ENCODE results near the gene PLEKHG1.

The PLEKHG1 gene

DNA sequence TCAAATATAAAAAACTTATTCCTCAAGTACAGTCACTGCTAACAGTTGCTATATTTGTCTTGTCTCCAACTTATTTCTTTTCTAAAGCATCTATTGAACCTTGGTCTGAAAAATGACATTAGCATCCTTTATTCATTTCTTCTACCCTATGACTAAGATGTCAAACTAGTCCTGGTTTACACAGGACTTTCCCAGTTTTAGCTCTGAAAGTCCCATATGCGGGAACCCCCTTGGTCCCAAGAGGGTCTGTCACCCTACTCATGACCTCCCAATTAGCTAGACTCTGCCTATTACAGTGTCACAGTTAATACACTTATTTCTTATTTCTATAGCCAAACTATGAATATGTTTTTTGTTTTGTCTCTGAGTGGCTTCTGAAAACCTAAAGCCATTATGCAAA lies 37.1 kb downstream of the PLEKHG1 start:
- DNase-seq (ENCODE audit: insufficient read length, low spot score), result no peak
- peak; percentile 18 for FAIRE-seq

- no peak for FAIRE-seq
- DNase-seq (ENCODE audit: insufficient read length, low spot score), result no peak
These were observed 37.6 kb downstream of the PLEKHG1 start for GRCh38 chr6:150637266-150637665.

DNA sequence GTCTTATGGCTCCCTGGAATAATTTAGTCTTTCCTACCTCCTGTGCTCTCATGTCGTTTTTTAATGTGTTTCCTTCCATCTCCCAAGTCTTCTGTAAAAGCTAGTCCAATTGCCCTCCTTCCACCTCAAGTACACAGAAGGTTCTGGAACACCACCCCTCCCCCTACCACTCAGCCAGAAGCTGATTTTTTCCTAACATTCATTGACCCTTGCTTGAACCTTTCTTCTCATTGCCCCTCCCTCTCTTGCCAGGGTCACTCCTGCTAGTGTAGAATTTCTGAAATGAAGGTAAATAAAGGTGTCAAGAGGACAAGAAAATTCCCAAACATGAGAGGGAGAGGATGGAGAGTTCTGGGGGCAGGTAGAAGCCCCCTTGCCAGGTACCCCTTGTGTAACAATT lies 38.6 kb downstream of the PLEKHG1 start:
- DNase-seq (ENCODE audit: insufficient read length, low spot score), result no peak
- FAIRE-seq, result no peak

DNA sequence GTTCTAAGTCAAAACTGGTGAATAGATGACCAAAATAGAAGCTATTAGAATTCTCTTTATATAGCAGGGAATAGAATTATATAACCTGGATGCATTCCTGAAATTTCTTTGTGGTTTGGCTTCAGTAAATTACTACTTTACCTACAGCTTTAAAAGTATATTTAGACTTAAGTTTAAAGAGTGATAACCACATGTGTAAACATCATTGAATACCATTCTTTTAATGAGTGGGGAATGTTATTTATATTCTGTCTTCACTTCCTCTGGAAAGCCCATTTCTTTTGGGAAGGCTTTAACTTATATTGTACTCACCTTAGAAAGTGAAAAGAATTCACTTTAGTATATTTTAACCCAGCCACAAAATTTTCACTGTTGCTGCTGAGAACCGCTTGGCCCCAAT lies 39.1 kb downstream of the PLEKHG1 start:
- DNase-seq (ENCODE audit: insufficient read length, low spot score) (no peak), FAIRE-seq (peak; percentile 44)

DNA sequence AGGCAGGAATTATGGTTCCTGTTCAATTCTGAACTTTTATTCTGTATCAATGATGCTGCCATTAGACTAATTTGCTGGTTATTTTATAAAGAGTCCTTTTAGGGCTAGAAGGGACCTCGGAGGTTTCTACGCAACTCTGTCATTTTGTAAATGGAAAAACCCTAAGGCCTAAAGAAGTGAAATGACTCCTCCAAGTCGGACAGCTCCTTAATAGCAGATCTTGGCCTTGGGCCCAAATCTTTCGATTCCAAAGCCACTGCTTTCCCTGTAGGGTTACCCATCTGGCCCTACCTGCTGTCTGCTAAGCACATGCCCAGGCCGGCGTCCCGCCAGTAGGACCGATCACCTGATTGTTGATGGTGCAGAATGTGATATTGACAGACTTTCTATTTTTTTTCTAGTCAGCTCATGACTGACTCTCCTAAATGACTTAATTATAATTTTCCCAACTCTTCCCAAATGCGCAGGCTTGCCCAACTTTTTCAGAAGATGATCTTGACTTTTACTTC lies 40.2 kb downstream of the PLEKHG1 start:
- no peak for FAIRE-seq

DNA sequence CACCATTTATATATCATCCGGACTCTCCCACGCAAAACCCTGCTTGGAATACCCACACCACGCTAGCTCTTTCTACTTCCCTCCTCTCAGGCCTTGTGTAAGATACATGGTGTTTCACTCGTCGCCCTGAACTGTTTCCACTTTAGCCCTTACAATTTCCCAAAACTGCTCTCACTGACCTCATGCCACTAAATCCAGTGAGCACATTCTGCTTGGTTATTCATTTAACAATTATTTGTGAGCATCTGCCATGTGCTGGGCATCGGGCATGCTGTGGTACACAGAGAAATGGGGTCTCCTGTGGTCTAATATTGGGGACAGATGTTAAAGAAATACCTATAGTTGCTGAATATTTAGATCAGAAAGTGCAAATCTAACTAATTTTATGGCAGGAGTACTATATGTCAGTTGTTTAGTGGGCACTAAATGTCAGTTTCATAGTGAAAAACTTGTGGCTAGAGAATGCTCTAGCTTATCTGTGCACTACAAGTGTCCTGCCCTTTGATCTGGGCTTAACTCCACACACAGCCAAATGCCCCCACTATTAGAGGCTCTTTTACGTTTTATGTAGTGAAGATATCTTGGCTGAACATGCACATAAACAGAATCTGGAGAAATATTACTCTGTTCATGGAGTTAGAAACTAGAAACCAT lies 41.0 kb downstream of the PLEKHG1 start:
- DNase-seq (ENCODE audit: insufficient read length, low spot score), result no peak
- peak; percentile 59 for FAIRE-seq

More for the DNA sequence above, 40.2 kb downstream of the PLEKHG1 start:
- DNase-seq (ENCODE audit: insufficient read length, low spot score), result no peak

GRCh38 chr6:150641398-150642139 lies 41.9 kb downstream of the PLEKHG1 start:
- DNase-seq (ENCODE audit: insufficient read length, low spot score) (no peak), FAIRE-seq (peak; percentile 94)

DNA sequence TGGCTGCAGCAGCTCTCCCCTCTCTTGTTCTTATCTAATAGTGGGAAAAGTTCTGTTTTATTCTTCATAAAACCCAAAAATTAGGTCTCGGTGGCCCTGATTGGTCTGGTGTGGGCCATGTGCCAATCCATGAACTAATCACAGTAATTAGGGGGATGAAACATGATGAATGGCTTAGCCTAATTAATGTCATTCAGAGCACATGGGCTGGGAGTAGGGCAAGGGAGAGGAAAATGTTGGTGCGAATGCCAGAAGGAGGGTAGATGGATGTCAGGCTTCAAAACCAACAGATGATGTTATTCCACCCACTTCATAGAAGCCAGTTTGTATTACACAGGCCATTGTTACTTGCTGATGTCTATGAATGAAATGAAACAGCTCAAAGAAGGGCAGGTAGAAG lies 46.5 kb downstream of the PLEKHG1 start:
- FAIRE-seq, result no peak
- DNase-seq (ENCODE audit: insufficient read length, low spot score), result no peak

DNA sequence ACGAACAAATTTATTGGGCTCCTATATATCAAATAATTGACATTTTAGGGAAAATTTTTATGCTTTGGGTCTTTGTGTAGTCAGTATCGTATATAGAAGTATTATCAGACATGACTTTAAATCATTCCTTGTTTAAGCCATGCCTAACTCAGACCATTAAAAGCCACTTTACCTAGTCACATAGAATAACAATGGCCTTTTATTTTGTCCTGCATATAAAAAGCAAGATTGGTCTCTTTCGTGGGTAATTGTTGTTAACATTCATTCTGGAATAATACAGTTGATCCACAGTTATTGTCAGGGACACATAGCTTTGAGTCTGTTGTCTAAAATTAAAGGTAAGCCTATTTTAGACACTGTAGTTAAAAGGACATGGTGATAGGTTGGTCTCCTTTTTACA lies 47.4 kb downstream of the PLEKHG1 start:
- DNase-seq (ENCODE audit: insufficient read length, low spot score) (no peak), FAIRE-seq (no peak)
